Adrenal gland (tissue), 12 donors: Measurements from ENCODE around the gene ZHX3. TPM values are rescaled to one million over a fixed set of nuclear protein-coding genes. Genes with fewer than 3 reads are reported as not detected.

Experiments
- DNase-seq, 7 donors: peaks; one replicate each; pipeline ENCODE4 v3.0.0-alpha.2; 2019 to 2020
- H3K27ac ChIP-seq, 5 donors: fragments of 200-600 bp; sonication (generic) in 4 of 5; 1 replicate in 3 of 5; 2 replicates in 2 of 5; pipeline versions ENCODE4 v1.5.1 to v1.8.0; 2016 to 2020; ENCODE audit warnings: mild to moderate bottlenecking in 1 of 5
- H3K27me3 ChIP-seq: fragments of 200-600 bp; 2 replicates; pipeline ENCODE4 v1.8.0; 2021
- H3K36me3 ChIP-seq, 2 donors: fragments of 200-600 bp; replicated peaks in 1 of 2; 1 replicate in 1 of 2; 2 replicates in 1 of 2; pipeline versions ENCODE4 v1.5.1 to v1.8.0; 2018 to 2022
- H3K4me1 ChIP-seq, 2 donors: fragments of 200-600 bp; replicated peaks in 1 of 2; 1 replicate in 1 of 2; 2 replicates in 1 of 2; pipeline versions ENCODE4 v1.5.1 to v1.8.0; 2018 to 2021
- H3K4me3 ChIP-seq, 4 donors: fragments of 200-600 bp; sonication (generic) in 3 of 4; one replicate each; pipeline ENCODE4 v1.5.1; 2016 to 2018
- H3K9me3 ChIP-seq, 3 donors: fragments of 200-600 bp; sonication (generic) in 1 of 3; replicated peaks in 1 of 3; 1 replicate in 2 of 3; 2 replicates in 1 of 3; pipeline versions ENCODE4 v1.5.1 to v1.8.0; 2016 to 2021
- POLR2A ChIP-seq, 2 donors: fragments of 450-650 bp; IDR thresholded peaks; one replicate each; pipeline ENCODE4 v1.6.1; 2017; ENCODE audit warnings: antibody characterized with exemption in 2 of 2, mild to moderate bottlenecking in 2 of 2, moderate library complexity in 1 of 2
- WGBS, 4 donors: extraction: QIAGEN DNeasy Blood & Tissue Kit in 2 of 4; methylation state at CpG; one replicate each; pipeline versions ENCODE4 v1.1.5 to v1.1.7; 2013 to 2017; 5-methylcytosine and 5-hydroxymethylcytosine counted together
- intact Hi-C, 2 donors: fragments of 100-400 bp; cut with DNase I; formaldehyde crosslinking; loops; one replicate each; pipeline versions ENCODE4 v1.14.1 to v1.15.0; 2022 to 2023
- polyA plus RNA-seq, 3 donors: library from polyadenylated mRNA; stranded (reverse); fragments of 200-250 nt in 2 of 3; fragments of 350-450 nt in 1 of 3; fragmentation: Illumina TruSeq in 1 of 3; extraction: RNeasy Lipid Tissue Mini Kit (QIAGEN cat#74804) in 1 of 3; gene quantifications; one replicate each; pipeline ENCODE4 v1.2.3, GENCODE V29; 2013 to 2014
- total RNA-seq, 9 donors: library from RNA; depleted of rRNA in 4 of 9; stranded (reverse); fragments of >200 nt in 4 of 9; fragments of 120-200 nt in 1 of 9; fragmentation: NEBNext Ultra II Directional in 1 of 9; extraction: Animal tissue kit (Norgen Biotek cat#: 25700) in 1 of 9; gene quantifications; one replicate each; pipeline versions ENCODE4 v1.1.0 to v1.2.4, GENCODE V29; 2013 to 2023
- TF ChIP-seq, protein P1 (sequence below), 6 experiments: fragments of 450-650 bp in 4 of 6; fragments of 200-600 bp in 2 of 6; sonication (generic) in 1 of 6; IDR thresholded peaks; 1 replicate in 5 of 6; 2 replicates in 1 of 6; pipeline versions ENCODE4 v1.5.1 to v1.8.0; 2016 to 2021; ENCODE audit warnings: antibody characterized with exemption in 6 of 6, mild to moderate bottlenecking in 2 of 6, moderate library complexity in 1 of 6
- donor health status: healthy with polysubstance abuse.
- donor health status: Bipolar disorder and iron deficiency.
- donor health status: DM: yes; HTN: yes; CAD: no.
- donor health status: DM: no; HTN: no; CAD: no.
- donor health status: DM: no; HTN: no; CAD: no.
- donor health status: DM: yes; HTN: yes; CAD: no.

ZHX3 gene
- total and polyA plus RNA-seq, 12 donors: 20.7 to 91.1 (median 51.2) TPM

- Histone ChIP-seq H3K27me3 (no peaks in the 10 kb centered on the region), H3K9me3 (no peaks in the 10 kb centered on the region), H3K36me3 (no peaks in the 10 kb centered on the region), H3K4me1 (peaks cover 20 to 71% of the 10 kb centered on the region in 2 donors), H3K4me3 (no peak overlapping the region), H3K27ac (peak overlapping the region in 2 of 5 donors; percentile 31 to 71)
- DNase-seq: no peak
- intact Hi-C loops: no loop called here
- 46 to 56% (median 51%) methylated on average over 3 of the region's 3 CpGs for WGBS, 4 donors
- no peak for TF ChIP-seq POLR2A (IDR thresholded peaks at IDR 0.05)
Measured at GRCh38 chr20:41150664-41151063, 166.9 kb downstream of the ZHX3 start.

- no peak for DNase-seq
- Histone ChIP-seq H3K9me3 (no peaks in the 10 kb centered on the region), H3K27me3 (no peaks in the 10 kb centered on the region), H3K4me3 (no peak overlapping the region), H3K36me3 (no peaks in the 10 kb centered on the region), H3K4me1 (peaks cover 15 to 61% of the 10 kb centered on the region in 2 donors), H3K27ac (peak overlapping the region in 2 of 5 donors; percentile 40 to 51)
- TF ChIP-seq POLR2A (IDR thresholded peaks at IDR 0.05): no peak
- TF ChIP-seq, protein P1, sequence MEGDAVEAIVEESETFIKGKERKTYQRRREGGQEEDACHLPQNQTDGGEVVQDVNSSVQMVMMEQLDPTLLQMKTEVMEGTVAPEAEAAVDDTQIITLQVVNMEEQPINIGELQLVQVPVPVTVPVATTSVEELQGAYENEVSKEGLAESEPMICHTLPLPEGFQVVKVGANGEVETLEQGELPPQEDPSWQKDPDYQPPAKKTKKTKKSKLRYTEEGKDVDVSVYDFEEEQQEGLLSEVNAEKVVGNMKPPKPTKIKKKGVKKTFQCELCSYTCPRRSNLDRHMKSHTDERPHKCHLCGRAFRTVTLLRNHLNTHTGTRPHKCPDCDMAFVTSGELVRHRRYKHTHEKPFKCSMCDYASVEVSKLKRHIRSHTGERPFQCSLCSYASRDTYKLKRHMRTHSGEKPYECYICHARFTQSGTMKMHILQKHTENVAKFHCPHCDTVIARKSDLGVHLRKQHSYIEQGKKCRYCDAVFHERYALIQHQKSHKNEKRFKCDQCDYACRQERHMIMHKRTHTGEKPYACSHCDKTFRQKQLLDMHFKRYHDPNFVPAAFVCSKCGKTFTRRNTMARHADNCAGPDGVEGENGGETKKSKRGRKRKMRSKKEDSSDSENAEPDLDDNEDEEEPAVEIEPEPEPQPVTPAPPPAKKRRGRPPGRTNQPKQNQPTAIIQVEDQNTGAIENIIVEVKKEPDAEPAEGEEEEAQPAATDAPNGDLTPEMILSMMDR (IDR thresholded peaks at IDR 0.05): no peak
- 80 to 87% (median 83%) methylated on average over 5 of the region's 5 CpGs for WGBS, 4 donors
- intact Hi-C loops: no loop called here
Measured at GRCh38 chr20:41148942-41149341, 168.6 kb downstream of the ZHX3 start.

GRCh38 chr20:41147767-41148191 is 169.8 kb downstream of the ZHX3 start:
- Histone ChIP-seq H3K36me3 (no peaks in the 10 kb centered on the region), H3K4me3 (no peak overlapping the region), H3K9me3 (no peaks in the 10 kb centered on the region), H3K4me1 (peaks cover 15 to 69% of the 10 kb centered on the region in 2 donors), H3K27ac (peak overlapping the region in 2 of 5 donors; percentile 40 to 65), H3K27me3 (no peaks in the 10 kb centered on the region)
- intact Hi-C loops: no loop called here
- TF ChIP-seq POLR2A (IDR thresholded peaks at IDR 0.05): no peak
- TF ChIP-seq, protein P1 (IDR thresholded peaks at IDR 0.05): no peak
- DNase-seq: peak in 6 of 7 donors; percentile 31 to 72 (median 54)
- 71 to 80% (median 76%) methylated on average over 8 of the region's 8 CpGs for WGBS, 4 donors

DNA sequence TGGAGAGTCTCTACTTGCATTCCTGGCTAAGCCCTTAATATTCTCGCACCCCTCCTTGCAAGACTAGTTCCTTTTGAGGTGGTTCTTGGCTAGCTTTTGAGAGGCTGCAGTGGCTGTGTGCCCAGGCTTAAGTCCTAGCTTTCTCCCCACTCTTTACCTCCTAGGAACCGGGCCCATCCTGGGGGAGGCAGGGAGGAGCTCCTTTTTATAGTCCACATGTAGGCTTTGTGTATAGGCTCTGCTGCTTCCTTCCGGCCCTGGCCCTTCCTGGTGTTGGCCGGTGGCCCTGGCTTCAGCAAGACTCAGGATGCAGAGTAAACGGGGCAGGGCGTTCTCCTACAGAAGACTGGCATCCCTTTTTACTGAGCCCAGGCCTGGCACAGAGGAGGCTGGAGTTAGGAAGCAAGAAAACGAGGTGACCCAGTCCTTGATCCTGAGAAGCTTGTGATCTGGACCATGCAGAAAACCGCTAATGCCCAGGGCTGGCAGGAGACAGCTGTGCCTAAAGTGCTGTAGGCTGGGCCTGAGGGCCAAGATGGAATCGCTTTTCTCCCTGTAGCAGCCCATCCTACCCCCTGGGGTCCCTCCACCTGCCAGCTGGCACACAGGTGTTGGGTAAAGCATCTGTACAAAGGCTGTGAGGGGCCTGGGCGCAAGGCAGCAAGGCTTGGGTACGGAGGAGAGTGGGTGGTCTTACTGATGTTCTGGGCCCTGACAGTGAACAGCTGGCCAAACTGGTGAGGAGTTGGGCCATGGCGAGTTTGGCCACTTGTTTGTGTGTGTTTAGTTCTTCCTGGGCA is 171.5 kb downstream of the ZHX3 start:
- intact Hi-C loops: no loop called here
- 68 to 80% (median 73%) methylated on average over 8 to 12 of the region's 12 CpGs for WGBS, 4 donors
- Histone ChIP-seq H3K9me3 (no peaks in the 10 kb centered on the region), H3K27me3 (no peaks in the 10 kb centered on the region), H3K4me3 (no peak overlapping the region), H3K27ac (peak overlapping the region in 2 of 5 donors; percentile 44 to 65), H3K36me3 (no peaks in the 10 kb centered on the region), H3K4me1 (peaks cover 15 to 76% of the 10 kb centered on the region in 2 donors)
- DNase-seq: peak in 2 of 7 donors; percentile 25 to 51
- TF ChIP-seq POLR2A (IDR thresholded peaks at IDR 0.05): no peak
- TF ChIP-seq, protein P1 (IDR thresholded peaks at IDR 0.05): no peak
